ENCODE measurements around the gene RAD23B. TPM values are rescaled to one million over a fixed set of nuclear protein-coding genes. Genes with fewer than 3 reads are reported as not detected.

The RAD23B gene
- total RNA-seq, 1 donor = 171 TPM

- H3K4me3 ChIP-seq (ENCODE audit: low read depth, low read length) = peak overlapping the region; percentile 69
- no peak for DNase-seq (ENCODE audit: low read depth)
- TF ChIP-seq CTCF (IDR thresholded peaks at IDR 0.05; ENCODE audit: insufficient read depth, low read length) = no peak
Observed at GRCh38 chr9:107281922-107282667, 984 bp upstream of the RAD23B start.

DNA sequence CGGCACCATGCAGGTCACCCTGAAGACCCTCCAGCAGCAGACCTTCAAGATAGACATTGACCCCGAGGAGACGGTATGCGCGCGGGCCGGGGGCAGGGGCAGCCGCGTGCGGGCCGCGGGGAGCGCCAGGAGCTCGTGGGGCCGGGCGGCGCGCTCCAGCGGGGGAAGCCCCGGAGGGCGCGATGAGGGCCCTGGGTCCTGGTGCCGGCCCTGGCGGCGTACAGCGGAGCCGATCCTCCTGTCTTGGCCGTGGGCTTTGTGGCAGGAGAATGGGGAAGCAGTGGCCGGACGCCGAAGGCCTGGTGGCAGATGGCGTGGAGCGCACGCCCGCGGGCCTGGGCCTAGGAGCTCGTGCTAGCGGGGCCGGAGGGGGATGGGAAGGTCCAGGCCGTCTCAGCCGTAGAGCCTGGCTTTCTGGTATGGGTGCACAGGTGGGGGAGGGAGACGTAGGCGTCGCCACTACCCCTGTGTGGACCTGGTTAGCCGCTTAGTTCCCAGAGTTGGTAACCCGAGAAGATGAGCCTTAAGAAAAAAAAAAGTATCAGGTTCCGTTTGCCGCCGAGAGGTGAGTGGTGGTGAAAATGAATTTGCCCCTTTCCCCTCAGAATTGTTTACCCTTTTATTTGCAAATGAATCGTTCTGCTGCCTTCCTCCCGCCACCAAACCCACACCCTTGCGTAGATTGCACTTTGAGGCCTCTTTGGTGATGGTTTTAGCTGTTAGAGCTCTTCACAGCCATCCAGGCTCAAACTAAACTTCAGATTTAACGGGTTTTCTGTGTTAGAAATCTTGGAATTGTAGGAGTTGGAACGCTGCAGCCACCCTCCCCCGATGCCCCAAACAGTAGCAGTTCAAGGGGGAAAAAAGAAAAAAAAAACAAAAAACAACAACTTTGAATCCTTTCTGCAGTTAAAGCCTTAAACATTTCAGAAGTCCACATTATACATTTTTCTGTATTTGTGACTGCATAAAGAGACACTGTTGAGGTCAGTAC lies 841 bp downstream of the RAD23B start:
- H3K4me3 ChIP-seq (ENCODE audit: low read depth, low read length) = peak overlapping the region; percentile 88
- no peak for TF ChIP-seq CTCF (IDR thresholded peaks at IDR 0.05; ENCODE audit: insufficient read depth, low read length)
- peak; percentile 58 for DNase-seq (ENCODE audit: low read depth)

GRCh38 chr9:107284636-107285035 lies 1.6 kb downstream of the RAD23B start:
- TF ChIP-seq CTCF (IDR thresholded peaks at IDR 0.05; ENCODE audit: insufficient read depth, low read length) = no peak
- DNase-seq (ENCODE audit: low read depth) = no peak
- H3K4me3 ChIP-seq (ENCODE audit: low read depth, low read length) = peak overlapping the region; percentile 88

DNA sequence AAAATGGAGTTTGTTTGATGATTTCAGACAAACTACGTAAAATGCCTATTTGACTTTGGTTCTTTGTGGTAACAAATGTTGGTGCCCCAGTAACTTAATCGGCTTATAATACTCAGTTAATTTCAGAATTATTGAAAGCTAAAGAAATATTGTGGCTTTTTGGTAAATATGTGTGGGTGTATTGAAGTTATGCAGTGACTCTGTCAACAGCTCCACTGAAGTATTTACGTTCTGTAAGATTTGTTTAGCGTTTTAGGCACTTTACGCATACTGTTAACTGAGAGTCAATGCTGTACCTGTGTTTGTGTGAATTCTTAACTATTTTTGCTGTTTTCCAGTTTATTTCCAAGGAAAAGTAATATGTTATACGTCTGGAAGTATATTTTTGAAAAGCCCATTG lies 2.2 kb downstream of the RAD23B start:
- H3K4me3 ChIP-seq (ENCODE audit: low read depth, low read length) = peak overlapping the region; percentile 88
- no peak for DNase-seq (ENCODE audit: low read depth)
- no peak for TF ChIP-seq CTCF (IDR thresholded peaks at IDR 0.05; ENCODE audit: insufficient read depth, low read length)

GRCh38 chr9:107286057-107286456 lies 3.0 kb downstream of the RAD23B start:
- peak overlapping the region; percentile 88 for H3K4me3 ChIP-seq (ENCODE audit: low read depth, low read length)
- peak; percentile 19 for DNase-seq (ENCODE audit: low read depth)
- TF ChIP-seq CTCF (IDR thresholded peaks at IDR 0.05; ENCODE audit: insufficient read depth, low read length) = no peak

DNA sequence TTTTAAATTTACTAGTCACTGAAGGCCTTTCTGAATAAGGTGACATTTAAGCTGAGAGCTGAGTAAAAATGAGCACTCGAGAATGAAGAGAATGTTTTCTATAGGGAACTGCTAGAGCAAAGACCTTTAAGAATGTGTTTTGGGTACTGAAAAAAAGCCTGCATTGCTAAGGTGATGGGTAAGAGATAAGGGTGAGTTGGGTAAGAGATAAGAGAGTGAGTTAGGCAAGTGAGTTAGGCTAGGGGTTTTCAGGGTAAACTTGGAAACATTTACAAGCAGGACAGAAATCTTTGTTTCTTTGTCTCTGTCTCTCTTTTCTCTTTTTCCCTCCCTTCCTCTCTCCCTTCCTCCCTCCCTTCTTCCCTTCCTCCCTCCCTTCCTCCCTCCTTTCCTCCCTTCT lies 5.6 kb downstream of the RAD23B start:
- no peak overlapping the region for H3K4me3 ChIP-seq (ENCODE audit: low read depth, low read length)
- no peak for TF ChIP-seq CTCF (IDR thresholded peaks at IDR 0.05; ENCODE audit: insufficient read depth, low read length)
- peak; percentile 45 for DNase-seq (ENCODE audit: low read depth)
